DMS 273 (cell line): Measurements from ENCODE around the gene HAGH.

Experiments
- DNase-seq: peaks from one replicate; lab custom pipeline; 2025; ENCODE audit not compliant: unreplicated experiment; lab: John Stamatoyannopoulos, UW

Gene HAGH

GRCh38 chr16:1787322-1788094, 39.1 kb downstream of the HAGH start:
- DNase-seq = no peak

- DNase-seq = no peak
Observed at GRCh38 chr16:1787056-1787321, 39.6 kb downstream of the HAGH start.

GRCh38 chr16:1786242-1787055, 40.2 kb downstream of the HAGH start:
- no peak for DNase-seq

DNA sequence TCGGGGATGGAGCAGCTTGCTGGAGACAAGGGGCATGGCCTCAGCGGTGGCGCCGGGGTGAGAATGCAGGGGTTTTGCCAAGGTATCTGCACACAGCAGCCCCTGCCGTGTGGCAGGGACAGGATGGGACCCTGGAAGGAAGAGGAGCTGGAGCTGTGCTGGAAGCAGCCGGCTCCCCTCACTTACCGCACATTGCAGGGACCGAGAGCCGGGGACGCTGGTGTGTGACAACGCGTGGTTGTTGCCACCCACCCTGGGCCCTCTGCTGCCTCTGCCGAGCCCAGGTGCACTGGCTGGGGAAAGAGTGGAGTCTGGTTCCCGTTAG, 40.8 kb downstream of the HAGH start:
- no peak for DNase-seq

DNA sequence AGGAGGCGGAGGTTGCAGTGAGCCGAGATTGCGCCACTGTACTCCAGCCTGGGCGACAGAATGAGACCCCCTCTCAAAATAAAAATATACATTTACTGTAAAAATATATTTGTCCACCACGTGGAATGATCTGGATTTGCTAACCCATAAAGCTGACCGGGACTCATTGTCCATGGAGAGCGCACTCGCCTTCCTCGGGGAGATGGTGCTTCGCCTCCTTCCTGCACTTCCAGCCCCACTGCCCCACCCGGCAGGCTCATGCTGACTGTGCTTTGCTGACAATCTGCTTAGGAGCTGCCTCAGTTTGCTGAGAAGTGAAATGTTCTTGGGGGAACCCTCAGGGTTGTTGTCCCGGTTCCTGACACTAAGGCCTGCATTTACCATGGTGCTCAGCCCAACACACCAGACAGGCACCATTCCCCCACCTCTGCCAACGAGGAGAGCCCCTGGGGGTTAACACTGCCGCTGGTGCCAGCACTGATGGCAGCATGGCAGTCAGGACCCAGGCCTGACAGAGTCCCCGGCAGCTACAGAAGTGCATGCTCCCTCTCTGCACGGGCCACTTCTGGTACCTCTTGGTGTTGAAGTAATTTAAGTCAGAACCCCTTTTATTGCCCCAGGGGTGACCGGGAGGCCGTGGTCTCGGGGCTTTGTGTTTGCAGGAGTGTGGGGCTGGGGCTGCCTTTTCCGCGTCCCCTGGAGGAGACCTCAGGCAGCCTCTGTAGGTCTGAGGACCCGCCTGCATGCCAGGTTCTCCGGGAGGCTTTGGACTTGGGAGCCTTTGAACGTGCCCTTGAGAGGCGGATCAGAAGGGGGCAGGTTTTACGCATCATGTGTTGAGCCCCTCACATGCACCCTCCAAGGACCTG, 41.4 kb downstream of the HAGH start:
- DNase-seq = no peak

DNA sequence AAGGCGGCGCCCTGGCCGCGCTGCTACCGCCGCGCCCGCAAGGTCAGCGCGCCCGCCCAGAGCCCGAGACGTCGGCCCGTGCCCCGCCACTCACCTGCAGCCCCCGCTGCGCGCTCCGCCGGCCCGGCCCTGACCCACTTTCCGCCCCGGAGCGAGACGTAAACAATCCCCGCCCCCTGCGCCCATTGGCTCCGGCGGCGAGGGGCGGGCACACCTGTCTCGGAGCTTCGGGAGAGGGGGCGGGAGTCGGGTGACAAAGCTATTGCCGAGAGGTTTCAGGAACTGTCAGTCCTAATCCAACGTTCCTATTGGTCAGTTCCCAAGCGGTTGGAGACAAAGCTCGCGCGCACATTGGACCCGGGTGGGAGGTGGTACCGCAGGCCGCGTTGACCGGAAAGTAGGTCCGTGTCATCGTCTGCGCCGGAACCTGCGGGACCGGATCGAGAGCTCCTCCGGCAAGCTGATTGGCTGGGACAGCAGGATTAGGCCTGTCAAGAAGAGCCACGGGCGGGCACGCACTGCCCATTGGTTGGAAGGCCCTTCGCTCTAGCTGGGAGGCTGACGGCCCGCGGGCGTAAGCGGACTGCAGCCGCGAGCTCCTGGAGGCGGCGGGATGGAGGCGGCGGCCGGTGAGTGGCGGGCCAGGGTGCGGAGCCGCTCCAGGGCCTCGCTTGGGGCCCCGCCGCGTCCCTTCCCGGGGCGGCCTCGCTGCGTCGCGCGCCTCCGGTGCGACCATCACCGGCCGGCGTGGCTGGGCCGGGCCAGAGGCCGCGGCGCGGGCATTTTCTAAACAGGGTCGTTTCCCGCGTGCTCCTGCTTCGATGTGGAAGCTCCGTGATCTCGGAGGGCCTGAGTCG, 44.0 kb downstream of the HAGH start, which contains the start of the genes NUBP2 and SPSB3:
Gene NUBP2, plus strand, starts transcription at position 553 of the 857 bp plus-strand sequence. Its CDS starts 61 bp downstream, at position 614.
Gene SPSB3, minus strand, starts transcription at position 164 of the 857 bp plus-strand sequence. CDS start 1,088 bp downstream, outside the sequence.
- peak; percentile 100 for DNase-seq

DNA sequence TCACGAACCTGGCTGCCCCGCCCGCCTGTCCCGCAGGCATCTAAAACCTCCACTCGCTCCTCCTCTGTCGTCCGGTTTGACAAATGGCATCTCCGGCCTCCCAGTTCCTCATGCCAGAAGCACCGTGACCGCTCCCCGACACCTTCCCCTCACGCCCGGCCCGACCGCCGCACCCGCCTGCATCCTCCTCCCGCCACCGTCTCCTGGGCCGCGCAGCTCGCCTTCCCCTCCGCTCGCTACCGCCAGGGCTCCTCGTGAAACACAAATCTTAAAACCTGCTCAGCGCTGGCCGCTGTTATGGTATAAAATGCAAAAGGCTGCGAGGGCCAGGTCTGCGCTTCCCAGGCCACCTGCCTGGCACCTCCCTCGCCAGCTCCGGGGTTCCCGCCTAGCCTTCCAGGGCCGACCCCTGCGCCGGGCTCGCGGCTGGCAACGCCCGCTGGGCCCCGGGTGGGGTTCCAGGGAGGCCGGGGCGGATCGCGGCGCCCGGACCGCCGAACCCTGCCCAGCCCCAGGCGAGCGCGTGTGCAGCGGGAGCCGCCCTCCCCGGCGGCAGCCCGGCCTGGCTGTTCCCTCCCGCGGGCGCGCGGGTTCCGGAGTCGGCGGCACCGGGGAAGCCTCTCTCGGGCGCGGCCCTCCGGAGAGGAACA, 44.7 kb downstream of the HAGH start:
- peak; percentile 79 for DNase-seq

DNA sequence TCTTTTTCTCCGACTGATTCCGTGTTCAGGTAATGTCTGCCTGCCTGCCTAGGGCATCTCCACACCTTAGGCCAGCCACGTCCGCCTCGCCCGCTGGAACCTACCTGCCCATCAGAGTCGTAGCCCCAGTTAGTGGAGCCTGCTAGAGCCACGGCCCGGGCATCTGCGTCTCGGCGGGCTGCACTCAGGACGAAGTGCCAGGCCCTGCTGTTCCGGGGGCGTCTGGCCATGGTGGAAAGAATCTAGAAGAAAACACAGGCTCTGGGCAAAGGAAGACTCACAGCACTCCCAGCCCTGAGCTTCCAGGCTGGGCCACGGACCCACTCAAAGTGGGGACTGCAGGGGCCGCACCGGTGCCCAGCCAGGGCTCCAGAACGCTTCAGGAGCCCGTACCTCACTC, 45.4 kb downstream of the HAGH start:
- DNase-seq = no peak

DNA sequence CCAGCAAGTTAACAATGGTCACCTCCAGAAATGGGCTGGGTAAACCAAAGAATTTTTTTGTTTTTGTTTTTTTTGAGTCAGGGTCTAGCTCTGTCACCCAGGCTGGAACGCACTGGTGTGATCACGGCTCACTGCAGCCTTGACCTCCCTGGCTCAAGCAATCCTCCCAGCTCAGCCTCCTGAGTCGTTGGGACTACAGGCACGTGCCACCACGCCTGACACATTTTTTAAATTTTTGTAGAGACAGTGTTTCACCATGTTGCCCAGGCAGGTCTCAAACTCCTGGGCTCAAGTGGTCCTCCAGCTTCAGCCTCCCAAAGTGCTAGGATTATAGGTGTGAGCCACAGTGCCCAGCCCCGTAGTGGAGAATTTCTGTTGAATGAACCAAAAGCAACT, 46.0 kb downstream of the HAGH start:
- no peak for DNase-seq

- no peak for DNase-seq
Observed at GRCh38 chr16:1779741-1780676, 46.6 kb downstream of the HAGH start.

DNA sequence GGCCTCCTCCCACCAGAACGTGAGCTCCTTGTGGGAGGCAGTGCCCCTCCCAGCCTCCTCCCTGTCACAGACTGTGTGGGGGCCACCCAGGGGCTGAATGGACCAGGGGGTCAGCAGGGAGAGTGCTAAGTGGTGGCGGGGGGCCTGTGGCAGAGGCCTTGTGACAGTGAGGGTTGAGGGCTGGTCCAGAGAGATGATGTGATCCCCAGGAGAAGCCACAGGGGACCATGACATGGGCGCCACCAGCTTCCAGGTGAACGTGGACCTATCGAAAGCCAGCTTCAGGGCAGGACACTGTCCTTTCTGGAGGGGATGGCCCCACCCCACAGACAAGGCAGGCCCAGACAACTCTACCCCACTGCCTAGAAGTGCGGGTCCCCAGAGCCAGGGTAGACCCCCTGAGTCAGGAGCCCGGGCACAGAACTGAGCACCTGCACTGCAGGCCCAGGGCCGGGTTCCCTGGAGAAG, 47.4 kb downstream of the HAGH start:
- DNase-seq = no peak

DNA sequence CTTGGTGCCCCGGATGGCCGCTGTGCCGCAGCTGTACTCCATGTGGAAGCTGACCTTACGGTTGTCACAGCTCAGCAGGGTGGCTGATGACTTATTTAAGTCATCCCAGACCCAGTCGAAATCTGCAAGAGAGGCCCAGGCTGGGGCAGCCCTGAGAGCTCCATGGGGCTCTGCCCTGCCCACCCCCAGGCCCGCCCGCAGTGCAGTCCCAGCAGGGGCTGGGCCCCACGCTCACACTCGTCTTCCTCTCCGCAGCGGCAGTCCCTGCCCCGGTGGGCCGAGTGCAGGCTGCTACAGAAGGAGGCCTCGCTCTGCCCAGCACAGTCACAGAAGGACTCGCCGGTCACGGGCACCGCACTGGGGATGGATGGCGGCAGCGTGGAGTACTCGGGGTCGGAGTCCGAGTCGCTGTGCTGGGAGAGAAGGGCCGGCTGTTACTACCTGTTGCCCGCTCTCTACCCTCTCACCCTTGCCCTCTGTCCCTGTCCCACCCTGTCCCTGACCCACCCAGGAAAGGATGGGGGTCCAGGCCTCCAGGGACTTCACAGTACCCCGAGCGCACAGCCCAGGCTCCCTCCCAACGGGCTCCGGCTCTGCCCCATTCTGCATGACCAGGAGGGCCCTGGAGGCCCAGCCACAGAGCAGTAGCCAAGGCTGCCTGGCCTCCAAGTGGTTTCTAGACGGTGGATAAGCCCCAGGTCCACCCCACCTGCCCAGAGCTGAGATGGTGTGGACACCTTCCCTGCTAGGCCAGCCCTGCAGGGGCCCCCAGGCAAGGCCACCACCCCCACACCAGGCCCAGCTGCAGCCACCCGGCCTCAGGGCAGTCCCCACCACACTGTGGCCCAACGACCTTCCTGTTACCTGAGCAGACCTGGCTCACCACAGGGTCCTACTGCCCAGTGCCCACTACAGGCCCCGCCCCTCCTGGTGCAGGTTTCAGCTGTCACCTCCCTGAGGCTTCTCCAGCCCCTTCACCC, 48.1 kb downstream of the HAGH start:
- DNase-seq = no peak

DNA sequence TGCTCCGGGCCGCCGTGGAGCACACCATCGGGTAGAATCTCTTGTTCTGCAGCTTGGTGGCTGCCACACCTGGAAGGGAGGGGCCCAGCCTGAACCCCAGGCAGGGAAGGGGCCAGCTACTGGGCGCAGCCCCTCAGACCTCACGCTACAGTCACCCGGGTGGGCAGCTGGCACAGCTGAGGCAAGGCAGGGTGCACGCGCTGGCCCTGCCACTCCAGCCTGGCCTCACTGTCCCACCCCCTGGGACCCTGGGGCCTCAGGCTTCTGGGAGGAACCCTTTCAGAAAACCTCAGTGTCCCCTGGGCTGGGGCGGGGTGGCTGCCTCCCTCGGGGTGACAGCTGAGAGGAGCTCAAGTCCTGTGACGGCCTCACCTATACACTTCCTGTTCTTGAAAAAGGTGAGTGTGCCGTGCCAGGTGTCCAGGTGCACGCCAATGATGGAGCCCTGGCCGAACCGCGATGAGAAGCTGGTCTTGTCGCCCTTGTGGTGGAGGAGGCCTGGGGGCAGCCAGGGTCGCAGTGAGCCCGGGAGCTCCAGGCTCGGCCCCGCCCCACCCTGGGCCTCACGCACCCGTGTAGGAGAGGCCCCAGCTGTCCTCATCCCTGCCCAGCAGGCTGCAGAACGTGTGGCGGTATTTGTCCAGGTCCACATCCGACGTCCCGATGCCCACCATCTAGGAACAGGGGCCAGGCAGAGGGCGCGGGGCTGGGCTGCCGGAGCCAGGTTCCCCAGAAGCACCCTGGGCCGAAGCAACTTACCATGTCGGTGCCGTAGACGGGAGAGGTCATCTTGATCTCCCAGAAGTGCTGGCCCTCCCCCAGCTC, 49.0 kb downstream of the HAGH start:
- no peak for DNase-seq

DNA sequence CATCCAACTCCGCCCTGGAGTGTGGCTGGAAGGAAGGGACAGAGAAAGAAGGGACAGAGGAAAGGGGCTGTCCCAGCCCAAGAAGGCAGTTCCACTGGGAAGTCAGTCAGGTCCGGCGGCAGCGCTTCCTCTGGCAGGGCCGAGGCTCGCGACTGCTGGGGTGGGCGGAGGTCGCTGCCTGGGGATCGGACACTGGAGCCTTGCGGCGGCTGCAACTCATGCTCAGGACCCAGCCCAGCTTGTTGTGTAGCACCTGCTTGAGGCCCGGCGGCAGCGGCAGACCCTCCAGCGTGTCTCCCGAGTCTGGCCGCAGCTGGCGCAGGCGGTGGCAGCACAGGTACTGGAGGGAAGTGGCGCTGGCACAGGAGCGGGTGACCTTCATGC, 49.6 kb downstream of the HAGH start:
- no peak for DNase-seq

- no peak for DNase-seq
Observed at GRCh38 chr16:1776672-1776955, 50.0 kb downstream of the HAGH start.

GRCh38 chr16:1775846-1776671, 50.6 kb downstream of the HAGH start:
- peak; percentile 45 for DNase-seq
